Keratinocyte (primary cell): ENCODE data around the gene POLR2L. TPM values are rescaled to one million over a fixed set of nuclear protein-coding genes. Genes with fewer than 3 reads are reported as not detected.

Experiments
- DNase-seq: peaks from one replicate; pipeline ENCODE4 v3.0.0-alpha.2; 2011; ENCODE audit warnings: low read depth, missing footprints, low spot score
- FAIRE-seq: peaks from 2 replicates; lab custom pipeline; 2011; peaks lifted over from hg19 to GRCh38; lab: Jason Lieb, UNC
- H2AFZ ChIP-seq: 2 replicates; pipeline ENCODE4 v1.6.0; 2012; ENCODE audit warnings: low read length, control low read depth, inconsistent platforms; ENCODE audit not compliant: control insufficient read depth
- H3K27ac ChIP-seq: 2 replicates; pipeline ENCODE4 v1.5.1; 2011; ENCODE audit warnings: low read length; ENCODE audit not compliant: control insufficient read depth, insufficient read depth
- H3K27me3 ChIP-seq: 3 replicates; pipeline ENCODE4 v1.6.0; 2011; ENCODE audit warnings: low read length; ENCODE audit not compliant: control insufficient read depth, insufficient read depth; ENCODE audit errors: extremely low read depth
- H3K36me3 ChIP-seq, 2 experiments: 2 replicates in 1 of 2; 3 replicates in 1 of 2; pipeline ENCODE4 v1.5.1; 2011; ENCODE audit warnings: low read length in 2 of 2, mild to moderate bottlenecking in 1 of 2; ENCODE audit not compliant: control insufficient read depth in 2 of 2, insufficient read depth in 2 of 2; ENCODE audit errors: extremely low read depth in 1 of 2
- H3K4me1 ChIP-seq: 3 replicates; pipeline ENCODE4 v1.5.1; 2011; ENCODE audit warnings: low read length; ENCODE audit not compliant: control insufficient read depth, insufficient read depth; ENCODE audit errors: extremely low read depth
- H3K4me2 ChIP-seq: 3 replicates; pipeline ENCODE4 v1.6.0; 2011; ENCODE audit warnings: low read depth, low read length; ENCODE audit not compliant: control insufficient read depth, insufficient read depth; ENCODE audit errors: extremely low read depth
- H3K4me3 ChIP-seq, 3 experiments: fragments of 200-600 bp in 1 of 3; sonication (generic) in 1 of 3; 2 replicates in 2 of 3; 3 replicates in 1 of 3; pipeline ENCODE4 v1.5.1; 2011 to 2016; ENCODE audit warnings: low read length in 3 of 3, mild to moderate bottlenecking in 3 of 3, control low read depth in 2 of 3, inconsistent platforms in 1 of 3, low read depth in 1 of 3, mixed read lengths in 1 of 3, mixed run types in 1 of 3, moderate library complexity in 1 of 3; ENCODE audit not compliant: control insufficient read depth in 2 of 3, insufficient read depth in 2 of 3; ENCODE audit errors: extremely low read depth in 1 of 3
- H3K79me2 ChIP-seq: 2 replicates; pipeline ENCODE4 v1.6.0; 2012; ENCODE audit warnings: low read length; ENCODE audit not compliant: control insufficient read depth, insufficient read depth
- H3K9ac ChIP-seq: 3 replicates; pipeline ENCODE4 v1.6.0; 2011; ENCODE audit warnings: low read length; ENCODE audit not compliant: control insufficient read depth, insufficient read depth; ENCODE audit errors: extremely low read depth
- H3K9me1 ChIP-seq: 3 replicates; pipeline ENCODE4 v1.6.0; 2011; ENCODE audit warnings: low read length; ENCODE audit not compliant: control insufficient read depth, insufficient read depth; ENCODE audit errors: extremely low read depth
- H3K9me3 ChIP-seq: 2 replicates; pipeline ENCODE4 v1.5.1; 2012; ENCODE audit warnings: low read depth, low read length; ENCODE audit not compliant: control insufficient read depth
- H4K20me1 ChIP-seq: 3 replicates; pipeline ENCODE4 v1.6.0; 2011; ENCODE audit warnings: low read length; ENCODE audit not compliant: control insufficient read depth, insufficient read depth; ENCODE audit errors: extremely low read depth
- EZH2 ChIP-seq: IDR thresholded peaks from one replicate; pipeline ENCODE4 v1.6.1; 2012; ENCODE audit warnings: inconsistent platforms, mild to moderate bottlenecking, low read length, moderate library complexity
- dilution Hi-C: fragments of 300-500 bp; cut with MboI; formaldehyde crosslinking; loops from one replicate; pipeline ENCODE4 v1.7.0; 2020; ENCODE audit warnings: low sequenced_read_pairs; ENCODE audit not compliant: extremely low pct_ligation_motif_present
- polyA plus RNA-seq, 5 experiments: library from polyadenylated mRNA; depleted of rRNA in 3 of 5; stranded (reverse) in 3 of 5; stranded (forward) in 1 of 5; unstranded in 1 of 5; fragments of >200 nt; gene quantifications; 1 replicate in 1 of 5; 2 replicates in 3 of 5; 3 replicates in 1 of 5; pipeline versions ENCODE4 v1.2.1 to v1.2.3, GENCODE V29; 2011 to 2012; ENCODE audit warnings: missing spikeins in 2 of 5, low read depth in 1 of 5, low replicate concordance in 1 of 5
- TF ChIP-seq, protein P1 (sequence below), 3 experiments: IDR thresholded peaks in 1 of 3; conservative IDR thresholded peaks in 1 of 3; optimal IDR thresholded peaks in 1 of 3; 2 replicates in 2 of 3; 3 replicates in 1 of 3; pipeline versions ENCODE3 to v1.5.1; 2011; ENCODE audit warnings: low read length in 3 of 3, mild to moderate bottlenecking in 3 of 3, moderate library complexity in 2 of 3, control low read depth in 1 of 3, inconsistent platforms in 1 of 3; ENCODE audit not compliant: insufficient read depth in 2 of 3; ENCODE audit errors: extremely low read depth in 1 of 3

The POLR2L gene
- polyA plus RNA-seq, 1 donor (not counting 4 experiments of a cell fraction or from before 2014, with no cell fraction given) = 145 TPM

- Histone ChIP-seq H3K79me2 (peaks cover 36% of the 10 kb centered on the region), H3K9me1 (peaks cover 5% of the 10 kb centered on the region), H3K36me3 (peaks cover 0 to 7% of the 10 kb centered on the region in 2 experiments), H4K20me1 (peaks cover 14% of the 10 kb centered on the region), H3K27ac (peak overlapping the region; percentile 88), H3K4me1 (peaks cover 51% of the 10 kb centered on the region), H3K27me3 (no peaks in the 10 kb centered on the region), H3K9ac (peak overlapping the region; percentile 77), H2AFZ (no peak overlapping the region), H3K9me3 (no peaks in the 10 kb centered on the region), H3K4me2 (peak overlapping the region; percentile 90), H3K4me3 (peak overlapping the region in 1 of 3 experiments; percentile 19)
- peak; percentile 49 for FAIRE-seq
- no peak for DNase-seq
- dilution Hi-C loops = no loop called here
- no peak for TF ChIP-seq EZH2
- TF ChIP-seq, protein P1, sequence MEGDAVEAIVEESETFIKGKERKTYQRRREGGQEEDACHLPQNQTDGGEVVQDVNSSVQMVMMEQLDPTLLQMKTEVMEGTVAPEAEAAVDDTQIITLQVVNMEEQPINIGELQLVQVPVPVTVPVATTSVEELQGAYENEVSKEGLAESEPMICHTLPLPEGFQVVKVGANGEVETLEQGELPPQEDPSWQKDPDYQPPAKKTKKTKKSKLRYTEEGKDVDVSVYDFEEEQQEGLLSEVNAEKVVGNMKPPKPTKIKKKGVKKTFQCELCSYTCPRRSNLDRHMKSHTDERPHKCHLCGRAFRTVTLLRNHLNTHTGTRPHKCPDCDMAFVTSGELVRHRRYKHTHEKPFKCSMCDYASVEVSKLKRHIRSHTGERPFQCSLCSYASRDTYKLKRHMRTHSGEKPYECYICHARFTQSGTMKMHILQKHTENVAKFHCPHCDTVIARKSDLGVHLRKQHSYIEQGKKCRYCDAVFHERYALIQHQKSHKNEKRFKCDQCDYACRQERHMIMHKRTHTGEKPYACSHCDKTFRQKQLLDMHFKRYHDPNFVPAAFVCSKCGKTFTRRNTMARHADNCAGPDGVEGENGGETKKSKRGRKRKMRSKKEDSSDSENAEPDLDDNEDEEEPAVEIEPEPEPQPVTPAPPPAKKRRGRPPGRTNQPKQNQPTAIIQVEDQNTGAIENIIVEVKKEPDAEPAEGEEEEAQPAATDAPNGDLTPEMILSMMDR (optimal IDR thresholded peaks at IDR 0.05 in 1 of 3, IDR thresholded peaks at IDR 0.05 in 1 of 3, conservative IDR thresholded peaks at IDR 0.05 in 1 of 3; ENCODE audit: extremely low read depth in 1 of 3, insufficient read depth in 2 of 3, low read length in 3 of 3) = no peak
Observed at GRCh38 chr11:845872-846495, 3.7 kb upstream of the POLR2L start.

DNA sequence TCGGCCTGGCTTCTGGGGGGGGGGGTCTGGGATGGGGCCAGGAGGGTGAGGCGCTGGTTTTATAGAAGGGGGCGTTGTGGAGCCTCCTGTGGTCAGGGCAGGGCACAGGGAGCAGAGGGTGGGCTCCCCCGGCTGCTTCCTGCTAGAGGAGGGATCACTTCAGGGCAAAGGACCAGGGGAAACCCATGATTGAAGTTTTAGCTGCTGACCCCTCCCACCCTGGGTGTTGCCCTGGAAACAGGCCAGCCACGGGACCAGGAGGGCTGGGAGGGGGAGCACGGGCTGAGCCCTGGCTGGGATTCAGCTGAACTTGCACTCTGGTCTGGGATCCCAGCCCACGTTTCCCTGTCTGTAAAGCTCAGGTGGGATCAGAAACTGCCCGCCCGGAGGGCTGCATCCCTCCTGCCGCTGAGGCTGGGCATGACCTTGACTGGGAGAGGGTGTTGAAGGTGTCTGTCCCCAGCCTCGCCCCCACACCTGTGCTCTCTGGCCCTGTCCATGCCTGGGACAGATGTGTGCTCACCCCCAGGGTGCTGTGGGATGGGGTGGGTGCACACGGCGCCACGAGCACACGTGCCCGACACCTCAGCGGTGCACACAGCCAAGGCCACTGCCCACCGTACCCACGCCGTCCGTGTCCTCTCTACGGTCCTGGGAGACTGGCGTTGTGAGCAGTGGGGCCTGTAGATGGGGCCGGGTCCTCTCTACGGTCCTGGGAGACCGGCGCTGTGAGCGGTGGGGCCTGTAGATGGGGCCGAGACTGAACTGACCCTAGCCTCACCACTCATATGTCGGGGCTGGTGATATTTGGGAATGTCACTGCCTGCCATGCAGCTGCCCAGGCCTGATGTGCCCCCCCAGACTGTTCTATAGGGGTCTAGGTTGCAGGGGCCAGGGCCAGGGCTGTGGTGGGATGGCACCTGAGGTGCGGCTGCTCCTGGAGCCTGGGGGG, 2.6 kb upstream of the POLR2L start:
- TF ChIP-seq, protein P1 (optimal IDR thresholded peaks at IDR 0.05 in 1 of 3, IDR thresholded peaks at IDR 0.05 in 1 of 3, conservative IDR thresholded peaks at IDR 0.05 in 1 of 3; ENCODE audit: extremely low read depth in 1 of 3, insufficient read depth in 2 of 3, low read length in 3 of 3) = peak in 1 of 3 experiments; percentile 1
- no peak for TF ChIP-seq EZH2
- Histone ChIP-seq H3K27ac (peak overlapping the region; percentile 88), H2AFZ (no peak overlapping the region), H3K9ac (peak overlapping the region; percentile 77), H3K9me1 (peaks cover 5% of the 10 kb centered on the region), H3K79me2 (peaks cover 46% of the 10 kb centered on the region), H3K4me3 (peak overlapping the region; percentile 36 to 96 (median 95)), H3K4me1 (peaks cover 61% of the 10 kb centered on the region), H3K9me3 (no peaks in the 10 kb centered on the region), H3K4me2 (peak overlapping the region; percentile 90), H3K27me3 (no peaks in the 10 kb centered on the region), H3K36me3 (peaks cover 1 to 17% of the 10 kb centered on the region in 2 experiments), H4K20me1 (peaks cover 21% of the 10 kb centered on the region)
- FAIRE-seq (peak; percentile 76), DNase-seq (no peak)
- dilution Hi-C loops = no loop called here
